NCI-H345 treated with DMSO at 0.1 percent for 48 hours (cell line): ENCODE results near the gene MRPL14.
"Not testable (repeated sequence)": the region's sequence is repeated elsewhere in the genome, so short reads cannot be mapped to it uniquely, and the experiment has no call there.

Experiments
- DNase-seq: peaks from one replicate; lab custom pipeline; 2025; ENCODE audit not compliant: unreplicated experiment; lab: John Stamatoyannopoulos, UW

Gene MRPL14

DNA sequence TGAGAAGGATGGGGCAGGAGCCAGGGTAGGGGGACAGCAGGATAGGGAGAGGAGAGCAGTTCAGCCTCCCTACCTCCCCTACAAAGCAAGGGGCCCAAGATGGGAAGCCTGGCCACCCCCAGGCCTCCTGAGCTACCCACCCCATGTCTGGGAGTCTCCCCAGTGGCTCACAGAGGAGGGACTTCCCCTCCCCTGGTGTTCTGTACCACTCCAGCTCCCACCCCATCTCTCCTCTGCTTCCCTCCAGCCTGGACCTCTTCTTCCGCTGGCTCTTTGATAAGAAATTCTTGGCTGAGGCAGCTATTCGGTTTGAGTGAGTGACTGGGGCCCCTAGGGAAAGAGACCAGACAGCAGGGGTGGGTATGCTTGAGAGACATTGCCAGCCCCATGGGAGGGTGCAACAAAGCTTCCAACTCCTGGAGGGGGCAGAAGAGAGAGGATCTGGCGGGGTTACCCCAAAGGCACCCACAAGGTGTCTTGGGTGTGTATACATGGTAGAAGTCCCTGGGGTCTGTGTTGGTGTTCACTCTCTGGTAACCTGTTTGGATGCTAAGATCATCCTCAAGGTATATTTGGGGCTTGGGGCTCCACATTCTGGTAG is 23.2 kb upstream of the MRPL14 start:
- no peak for DNase-seq

DNA sequence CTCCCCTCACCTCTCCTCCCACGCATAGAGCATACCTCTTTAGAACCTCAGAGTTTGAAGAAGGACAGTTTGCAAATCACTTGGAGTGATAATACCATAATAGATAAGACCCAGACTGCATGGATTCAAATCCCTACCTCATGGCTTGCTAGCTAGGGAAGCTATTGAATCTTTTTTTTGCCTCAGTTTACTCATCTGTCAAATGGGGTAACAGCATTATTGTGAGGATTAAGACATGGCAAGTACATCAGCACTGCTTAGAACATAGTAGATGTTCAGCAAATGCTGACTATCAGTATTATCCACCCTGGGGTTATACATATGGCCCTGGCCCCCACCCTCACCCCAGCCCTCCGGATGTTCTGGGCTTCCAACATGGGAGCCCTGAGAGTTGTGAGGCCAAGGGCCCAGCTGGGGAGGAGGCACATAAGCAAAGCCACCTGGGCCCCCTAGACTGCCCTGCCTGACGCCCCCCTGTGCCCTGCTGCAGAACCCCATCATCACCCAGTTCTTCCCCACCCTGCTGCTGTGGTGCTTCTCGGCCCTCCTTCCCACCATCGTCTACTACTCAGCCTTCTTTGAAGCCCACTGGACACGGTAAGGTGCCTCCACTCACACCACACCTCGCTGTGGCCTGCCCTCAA is 22.2 kb upstream of the MRPL14 start:
- no peak for DNase-seq

- no peak for DNase-seq
These were observed 21.1 kb upstream of the MRPL14 start for GRCh38 chr6:44148306-44148705.

DNA sequence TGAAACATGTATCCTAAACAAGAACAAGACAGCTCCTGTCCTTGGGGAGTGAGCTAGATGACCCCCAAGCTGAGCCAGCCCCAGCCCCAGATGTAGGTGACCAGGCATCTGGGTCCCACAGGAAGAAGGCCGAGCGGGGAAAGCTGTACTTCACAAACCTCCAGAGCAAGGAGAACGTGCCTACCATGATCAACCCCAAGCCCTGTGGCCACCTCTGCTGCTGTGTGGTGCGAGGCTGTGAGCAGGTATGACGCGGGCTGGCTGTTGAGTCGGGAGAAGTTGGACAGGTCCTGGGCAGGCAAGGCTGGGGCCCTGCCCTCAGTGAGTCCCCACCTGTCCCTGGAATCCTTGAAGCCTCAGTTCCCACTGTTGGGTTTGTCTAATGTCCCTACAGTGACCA is 20.0 kb upstream of the MRPL14 start:
- DNase-seq: no peak

- DNase-seq: no peak
These were observed 19.4 kb upstream of the MRPL14 start for GRCh38 chr6:44146685-44147084.

DNA sequence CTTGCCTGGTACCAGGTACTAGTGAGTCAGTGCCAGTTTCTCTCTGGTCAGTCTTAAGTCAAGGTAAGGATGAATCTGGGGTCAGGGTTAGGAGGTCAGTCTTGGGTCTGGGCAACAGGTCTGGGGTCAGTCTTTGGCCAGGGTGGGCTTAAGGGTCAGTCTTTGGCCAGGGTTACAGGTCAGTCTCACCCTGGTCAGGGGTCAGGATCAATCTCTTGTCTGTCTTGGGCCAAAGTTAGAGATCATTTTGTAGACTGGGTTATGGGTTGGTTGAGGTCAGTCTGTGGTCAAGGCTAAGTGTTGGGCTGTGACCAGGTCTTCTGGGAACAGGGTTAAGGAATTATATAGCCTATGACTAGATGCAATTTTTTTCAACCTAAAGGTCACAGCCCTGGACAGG is 18.6 kb upstream of the MRPL14 start:
- no peak for DNase-seq

- DNase-seq: not testable (repeated sequence)
These were observed 17.3 kb upstream of the MRPL14 start for GRCh38 chr6:44144536-44144935.

GRCh38 chr6:44143731-44144130 is 16.5 kb upstream of the MRPL14 start:
- DNase-seq: no peak

DNA sequence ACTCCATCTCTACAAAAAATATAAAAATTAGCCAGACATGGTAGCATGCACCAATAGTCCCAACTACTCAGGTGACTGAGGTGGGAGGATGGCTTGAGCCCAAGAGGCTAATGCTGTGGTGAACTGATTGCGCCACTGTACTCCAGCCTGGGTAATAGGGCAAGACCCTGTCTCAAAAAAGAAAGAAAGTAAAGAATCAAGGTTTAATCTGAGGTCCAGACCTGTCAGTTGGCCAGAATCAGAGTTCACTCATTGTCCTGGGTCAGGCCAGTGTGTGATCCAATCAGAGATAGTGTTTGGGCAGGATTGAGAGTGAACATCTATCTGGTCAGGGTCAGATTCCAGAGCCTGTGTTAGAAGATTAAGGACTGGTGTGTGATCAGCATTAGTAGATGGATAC is 15.6 kb upstream of the MRPL14 start:
- DNase-seq: no peak

DNA sequence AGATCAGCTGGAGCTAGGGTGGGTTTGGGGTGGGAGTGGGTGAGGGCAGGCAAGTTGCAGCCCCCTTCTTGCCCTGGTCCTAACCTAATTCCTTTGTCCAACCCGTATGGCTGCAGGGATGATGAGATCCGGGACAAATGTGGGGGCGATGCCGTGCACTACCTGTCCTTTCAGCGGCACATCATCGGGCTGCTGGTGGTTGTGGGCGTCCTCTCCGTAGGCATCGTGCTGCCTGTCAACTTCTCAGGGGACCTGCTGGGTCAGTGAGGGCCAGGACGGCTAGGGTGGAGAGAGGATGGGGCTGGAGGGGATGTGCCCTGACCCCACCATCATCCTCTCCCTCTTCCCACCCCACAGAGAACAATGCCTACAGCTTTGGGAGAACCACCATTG is 12.1 kb upstream of the MRPL14 start:
- DNase-seq: no peak

DNA sequence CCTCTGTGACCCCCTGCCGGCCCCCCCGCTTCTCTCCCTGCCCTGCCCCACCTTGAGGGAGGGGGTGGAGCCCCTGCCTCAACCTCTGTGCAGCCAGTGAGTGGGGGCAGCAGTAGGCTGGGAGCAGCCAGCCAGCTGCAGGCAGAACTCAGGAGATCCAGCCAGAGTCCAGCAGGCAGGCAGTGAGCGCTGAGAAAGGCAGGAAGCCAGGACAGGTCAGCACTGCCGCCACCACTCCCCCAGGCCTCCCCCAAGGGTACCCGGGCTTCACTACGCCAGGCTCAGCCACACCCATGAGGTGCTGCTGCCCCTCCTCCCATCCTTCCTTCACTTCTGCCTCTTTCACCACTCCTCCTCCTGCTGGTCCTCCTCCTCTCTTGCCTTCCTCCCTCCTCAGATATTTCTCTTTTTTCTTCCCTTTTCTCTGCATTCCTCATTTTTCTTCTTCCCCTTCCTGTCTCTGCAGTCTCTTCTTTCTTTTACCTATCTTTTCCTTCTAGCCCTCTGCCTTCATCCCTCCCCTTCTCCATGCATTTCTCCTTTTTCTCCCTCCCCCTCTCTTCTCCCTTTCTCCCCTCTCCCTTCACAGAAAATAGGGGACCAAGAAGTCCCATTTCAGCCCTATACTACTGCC is 11.6 kb upstream of the MRPL14 start:
- no peak for DNase-seq

GRCh38 chr6:44135875-44136274 is 8.6 kb upstream of the MRPL14 start:
- DNase-seq: no peak

- no peak for DNase-seq
These were observed 8.0 kb upstream of the MRPL14 start for GRCh38 chr6:44135173-44135758.

DNA sequence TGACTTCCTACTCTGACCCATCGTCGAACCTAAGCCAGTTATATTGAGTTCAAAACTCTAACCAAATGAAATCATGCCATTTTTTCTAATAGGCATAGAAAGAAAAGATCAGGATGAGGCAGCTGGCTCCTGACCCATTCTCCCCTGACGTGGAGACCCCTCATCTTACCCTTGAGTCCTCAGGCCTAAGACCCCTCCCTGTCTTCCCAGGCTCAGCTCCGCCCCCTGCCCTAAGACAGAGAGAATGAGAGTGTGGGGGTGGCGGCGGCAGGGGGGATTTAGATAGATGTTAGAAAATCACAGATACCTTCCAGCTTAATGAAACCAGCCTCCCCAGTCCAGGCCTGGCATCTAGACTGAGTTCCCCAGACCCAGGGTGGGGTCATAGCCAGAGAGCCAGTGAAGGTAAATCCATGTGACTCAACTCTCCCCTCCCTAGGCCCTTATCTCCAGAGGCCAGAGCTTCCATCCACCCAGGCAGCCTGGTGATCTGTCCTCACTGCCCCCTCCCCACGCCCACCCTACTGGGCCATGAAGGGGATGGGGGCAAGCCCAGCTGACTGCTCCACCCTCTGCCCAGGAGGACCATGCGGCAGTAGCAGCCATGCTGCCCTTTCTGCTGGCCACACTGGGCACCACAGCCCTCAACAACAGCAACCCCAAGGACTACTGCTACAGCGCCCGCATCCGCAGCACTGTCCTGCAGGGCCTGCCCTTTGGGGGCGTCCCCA is 6.9 kb upstream of the MRPL14 start:
- DNase-seq: no peak

DNA sequence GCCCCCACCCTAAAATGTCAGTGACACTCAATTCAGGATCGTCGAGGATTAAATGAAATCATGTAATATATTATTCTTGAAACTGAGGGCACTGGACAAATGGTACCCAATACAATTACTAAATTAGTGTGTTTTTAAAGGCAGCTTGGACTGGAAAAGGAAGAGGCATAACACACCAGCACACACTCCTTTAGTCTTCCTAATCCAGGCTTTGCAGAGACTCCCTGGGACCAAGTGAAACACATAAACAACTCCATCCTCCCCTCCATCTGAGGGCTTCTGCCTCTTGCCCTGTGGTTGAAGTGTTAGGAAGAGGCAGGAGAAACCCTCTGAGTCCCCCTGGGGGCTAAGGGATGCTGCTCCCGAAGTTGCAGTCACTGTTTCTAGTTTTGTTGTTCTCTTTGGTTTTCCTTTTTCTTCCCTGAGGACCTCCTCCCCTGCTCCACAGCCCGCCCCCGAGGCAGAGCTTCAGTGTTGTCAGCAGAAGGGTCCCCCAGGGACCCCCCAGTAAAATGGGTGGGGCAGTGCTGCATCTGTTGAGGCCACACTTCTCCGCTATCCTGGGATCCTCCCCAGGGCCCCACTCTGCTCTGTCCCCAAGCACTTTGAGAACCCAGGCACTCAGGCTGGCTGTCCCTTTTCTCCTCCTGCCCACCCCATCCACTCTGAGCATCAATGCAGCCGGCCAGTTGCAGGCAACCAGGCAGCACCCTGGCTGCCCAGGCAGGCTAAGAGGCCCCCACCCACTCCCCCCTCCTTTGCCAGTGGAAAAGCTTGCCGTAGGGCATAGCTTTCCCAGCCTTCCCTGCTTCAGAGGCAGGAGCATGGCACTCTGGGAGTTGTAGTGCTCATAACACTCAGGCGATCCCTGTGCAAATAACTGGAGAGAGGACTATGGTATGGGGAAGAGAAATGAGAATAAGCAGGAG is 6.0 kb upstream of the MRPL14 start:
- DNase-seq: peak; percentile 49

DNA sequence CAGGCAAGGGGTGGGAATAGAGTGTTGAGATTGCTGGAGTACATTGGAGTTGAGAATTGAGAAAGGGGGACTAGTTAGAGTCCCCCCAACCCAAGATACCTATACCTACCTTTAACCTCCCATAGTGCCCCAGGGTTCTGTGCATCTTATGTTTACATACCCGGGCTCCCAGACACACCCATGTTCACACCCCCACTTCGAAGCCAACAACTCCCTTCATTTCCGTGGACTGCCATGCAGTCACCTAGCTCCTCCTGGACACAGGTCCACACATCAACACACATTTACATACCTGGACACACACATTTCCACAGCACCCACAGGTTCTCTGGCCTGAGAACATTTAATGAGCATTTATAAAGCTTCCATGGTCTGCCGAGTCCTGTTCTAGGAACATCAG is 5.2 kb upstream of the MRPL14 start:
- DNase-seq: no peak

DNA sequence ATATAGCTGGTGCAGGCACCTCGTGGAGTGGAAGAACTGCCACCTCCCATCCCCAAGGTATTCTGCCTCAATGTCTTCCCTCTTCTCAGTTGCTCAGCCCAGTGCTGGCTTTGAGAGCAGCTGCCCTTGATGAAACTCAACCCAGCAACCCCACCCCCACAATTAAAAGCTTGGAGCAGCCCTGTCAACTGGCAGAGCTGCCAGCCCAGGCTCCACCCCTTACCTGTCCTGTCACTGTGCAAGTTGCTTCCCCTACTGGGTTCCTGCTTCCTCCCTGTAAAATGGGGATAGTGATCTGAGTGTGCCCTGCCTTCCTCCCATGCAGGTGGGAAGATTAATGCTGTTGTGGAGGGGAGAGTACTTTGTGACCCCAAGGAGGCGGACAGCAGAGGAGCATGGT is 4.6 kb upstream of the MRPL14 start:
- no peak for DNase-seq

DNA sequence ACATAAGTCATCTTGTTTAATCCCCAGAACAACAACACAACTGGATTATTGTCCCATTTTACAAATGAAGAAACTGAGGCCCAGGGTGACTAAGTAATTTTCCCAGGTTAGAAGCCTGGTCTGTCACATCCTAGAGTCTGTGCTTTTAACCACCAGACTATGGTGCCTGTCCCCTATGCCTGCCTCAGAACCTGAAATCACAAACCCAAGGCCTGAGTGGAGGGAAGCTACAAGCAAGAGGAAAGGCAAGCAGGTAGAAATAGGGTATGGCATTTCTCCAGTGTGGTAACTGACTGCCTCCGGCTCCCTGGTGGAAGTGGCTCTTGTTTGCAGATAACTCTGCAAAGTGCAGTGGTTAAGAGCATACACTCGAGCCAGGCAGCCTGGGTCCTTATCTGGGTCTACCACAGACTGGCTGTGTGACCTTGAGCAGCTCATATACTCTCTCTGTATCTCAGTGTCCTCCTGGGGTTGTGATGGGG is 2.6 kb upstream of the MRPL14 start:
- DNase-seq: no peak

- DNase-seq: no peak
These were observed 1.0 kb upstream of the MRPL14 start for GRCh38 chr6:44128020-44128917.
